Stomach (tissue), 4 donors: ENCODE measurements around the gene GLB1L3.
"Not testable (repeated sequence)": the region's sequence is repeated elsewhere in the genome, so short reads cannot be mapped to it uniquely, and the experiment has no call there.

Experiments used
- POLR2A ChIP-seq, 4 donors: fragments of 450-650 bp; IDR thresholded peaks; one replicate each; pipeline ENCODE4 v1.6.1; 2016; ENCODE audit warnings: antibody characterized with exemption in 4 of 4, control low read depth in 2 of 4, mild to moderate bottlenecking in 1 of 4, moderate library complexity in 1 of 4
- POLR2AphosphoS5 ChIP-seq, 3 donors: sonication (generic); formaldehyde crosslinking; IDR thresholded peaks; one replicate each; pipeline ENCODE4 v1.6.1; 2016; ENCODE audit warnings: antibody characterized with exemption in 3 of 3
- TF ChIP-seq, protein P1 (sequence below), 7 experiments: fragments of 450-650 bp in 4 of 7; fragments of 200-600 bp in 3 of 7; sonication (generic) in 3 of 7; IDR thresholded peaks; one replicate each; pipeline ENCODE4 v1.5.1; 2016 to 2019; ENCODE audit warnings: antibody characterized with exemption in 7 of 7, control low read depth in 2 of 7, mild to moderate bottlenecking in 1 of 7

- TF ChIP-seq, protein P1, sequence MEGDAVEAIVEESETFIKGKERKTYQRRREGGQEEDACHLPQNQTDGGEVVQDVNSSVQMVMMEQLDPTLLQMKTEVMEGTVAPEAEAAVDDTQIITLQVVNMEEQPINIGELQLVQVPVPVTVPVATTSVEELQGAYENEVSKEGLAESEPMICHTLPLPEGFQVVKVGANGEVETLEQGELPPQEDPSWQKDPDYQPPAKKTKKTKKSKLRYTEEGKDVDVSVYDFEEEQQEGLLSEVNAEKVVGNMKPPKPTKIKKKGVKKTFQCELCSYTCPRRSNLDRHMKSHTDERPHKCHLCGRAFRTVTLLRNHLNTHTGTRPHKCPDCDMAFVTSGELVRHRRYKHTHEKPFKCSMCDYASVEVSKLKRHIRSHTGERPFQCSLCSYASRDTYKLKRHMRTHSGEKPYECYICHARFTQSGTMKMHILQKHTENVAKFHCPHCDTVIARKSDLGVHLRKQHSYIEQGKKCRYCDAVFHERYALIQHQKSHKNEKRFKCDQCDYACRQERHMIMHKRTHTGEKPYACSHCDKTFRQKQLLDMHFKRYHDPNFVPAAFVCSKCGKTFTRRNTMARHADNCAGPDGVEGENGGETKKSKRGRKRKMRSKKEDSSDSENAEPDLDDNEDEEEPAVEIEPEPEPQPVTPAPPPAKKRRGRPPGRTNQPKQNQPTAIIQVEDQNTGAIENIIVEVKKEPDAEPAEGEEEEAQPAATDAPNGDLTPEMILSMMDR (IDR thresholded peaks at IDR 0.05), result not testable (repeated sequence)
- TF ChIP-seq POLR2AphosphoS5, POLR2A (IDR thresholded peaks at IDR 0.05): not testable (repeated sequence)
Observed at GRCh38 chr11:134344497-134345236, 68.5 kb downstream of the GLB1L3 start.
